Lower leg skin (tissue), 3 donors: ENCODE measurements around the gene CADPS2.

ENCODE experiments used
- POLR2A ChIP-seq, 2 donors: fragments of 450-650 bp; IDR thresholded peaks; one replicate each; pipeline ENCODE4 v1.6.1; 2016 to 2017; ENCODE audit warnings: antibody characterized with exemption in 2 of 2, mild to moderate bottlenecking in 1 of 2, moderate library complexity in 1 of 2
- TF ChIP-seq, protein P1 (sequence below), 3 donors: fragments of 450-650 bp; IDR thresholded peaks; one replicate each; pipeline ENCODE4 v1.5.1; 2016; ENCODE audit warnings: antibody characterized with exemption in 3 of 3, mild to moderate bottlenecking in 3 of 3, moderate library complexity in 2 of 3

DNA sequence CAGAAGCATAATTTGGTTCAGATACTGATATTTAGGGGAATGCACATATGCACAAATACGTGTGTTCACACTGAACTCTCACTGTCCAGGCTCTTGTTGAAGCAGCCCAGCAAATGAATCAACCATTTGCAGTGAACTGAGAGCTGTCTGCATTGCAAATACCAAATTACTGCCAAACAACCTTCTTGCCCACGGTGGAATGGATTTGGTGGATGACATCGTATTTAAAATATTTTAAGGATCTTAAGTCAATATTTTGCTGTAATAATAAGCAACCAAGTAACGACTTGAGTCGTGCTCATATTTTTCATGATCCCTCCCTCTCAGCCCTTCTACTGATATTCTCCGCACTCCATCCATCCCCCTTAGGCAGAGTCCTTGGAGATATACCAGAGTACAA is 473.8 kb downstream of the CADPS2 start:
- TF ChIP-seq, protein P1, sequence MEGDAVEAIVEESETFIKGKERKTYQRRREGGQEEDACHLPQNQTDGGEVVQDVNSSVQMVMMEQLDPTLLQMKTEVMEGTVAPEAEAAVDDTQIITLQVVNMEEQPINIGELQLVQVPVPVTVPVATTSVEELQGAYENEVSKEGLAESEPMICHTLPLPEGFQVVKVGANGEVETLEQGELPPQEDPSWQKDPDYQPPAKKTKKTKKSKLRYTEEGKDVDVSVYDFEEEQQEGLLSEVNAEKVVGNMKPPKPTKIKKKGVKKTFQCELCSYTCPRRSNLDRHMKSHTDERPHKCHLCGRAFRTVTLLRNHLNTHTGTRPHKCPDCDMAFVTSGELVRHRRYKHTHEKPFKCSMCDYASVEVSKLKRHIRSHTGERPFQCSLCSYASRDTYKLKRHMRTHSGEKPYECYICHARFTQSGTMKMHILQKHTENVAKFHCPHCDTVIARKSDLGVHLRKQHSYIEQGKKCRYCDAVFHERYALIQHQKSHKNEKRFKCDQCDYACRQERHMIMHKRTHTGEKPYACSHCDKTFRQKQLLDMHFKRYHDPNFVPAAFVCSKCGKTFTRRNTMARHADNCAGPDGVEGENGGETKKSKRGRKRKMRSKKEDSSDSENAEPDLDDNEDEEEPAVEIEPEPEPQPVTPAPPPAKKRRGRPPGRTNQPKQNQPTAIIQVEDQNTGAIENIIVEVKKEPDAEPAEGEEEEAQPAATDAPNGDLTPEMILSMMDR (IDR thresholded peaks at IDR 0.05): no peak
- no peak for TF ChIP-seq POLR2A (IDR thresholded peaks at IDR 0.05)
